K562 (cell line): ENCODE results near the gene RABGAP1L. TPM values are rescaled to one million over a fixed set of nuclear protein-coding genes. Genes with fewer than 3 reads are reported as not detected.

Experiments
- ETS1 ChIP-seq: conservative IDR thresholded peaks from 2 replicates; pipeline ENCODE4 v1.6.1; 2011; ENCODE audit warnings: low read depth, mild to moderate bottlenecking, low read length; ENCODE audit not compliant: control insufficient read depth
- FOXA3 ChIP-seq, 2 experiments: fragments of 450-650 bp in 1 of 2; sonication (generic) in 1 of 2; formaldehyde crosslinking; IDR thresholded peaks in 1 of 2; conservative IDR thresholded peaks in 1 of 2; 2 replicates each; pipeline versions ENCODE4 v1.4.0 to v1.8.0; 2020 to 2022; ENCODE audit warnings: mild to moderate bottlenecking in 2 of 2, missing genetic modification reagents in 1 of 2
- GTF3C2 ChIP-seq: IDR thresholded peaks from 3 replicates; pipeline ENCODE4 v1.6.1; 2011; ENCODE audit warnings: borderline replicate concordance, mild to moderate bottlenecking, moderate library complexity; ENCODE audit not compliant: insufficient read length; ENCODE audit errors: extremely low read depth
- NONO ChIP-seq, 2 experiments: fragments of 200-400 bp in 1 of 2; fragments of 450-650 bp in 1 of 2; formaldehyde crosslinking in 1 of 2; IDR thresholded peaks; 2 replicates each; pipeline ENCODE4 v1.6.1; 2017; ENCODE audit warnings: low read depth in 2 of 2, mild to moderate bottlenecking in 2 of 2, moderate library complexity in 2 of 2, low read length in 1 of 2
- NR4A1 ChIP-seq, 2 experiments: fragments of 250-450 bp in 1 of 2; fragments of 450-650 bp in 1 of 2; sonication (Bioruptor Pico) in 1 of 2; IDR thresholded peaks; 2 replicates each; pipeline versions ENCODE4 v1.4.0 to v1.6.1; 2016 to 2020; ENCODE audit warnings: mild to moderate bottlenecking in 2 of 2, missing compliant biosample characterization in 1 of 2, missing genetic modification characterization in 1 of 2, moderate library complexity in 1 of 2
- PHF21A ChIP-seq: fragments of 450-650 bp; IDR thresholded peaks from 2 replicates; pipeline ENCODE4 v1.6.1; 2017; ENCODE audit warnings: low read depth, borderline replicate concordance
- PURB ChIP-seq: sonication (generic); formaldehyde crosslinking; IDR thresholded peaks from 2 replicates; pipeline ENCODE4 v1.9.0; 2021; ENCODE audit warnings: low read depth, mild to moderate bottlenecking, missing genetic modification reagents
- SNRNP70 ChIP-seq: fragments of 200-400 bp; formaldehyde crosslinking; optimal IDR thresholded peaks from 2 replicates; pipeline ENCODE3; 2017; ENCODE audit warnings: low read depth, low read length
- STAT6 ChIP-seq: sonication (generic); formaldehyde crosslinking; IDR thresholded peaks from 2 replicates; pipeline ENCODE4 v1.8.1; 2023; ENCODE audit warnings: mild to moderate bottlenecking, missing genetic modification reagents
- ZBTB11 ChIP-seq, 3 experiments: fragments of 200-800 bp in 1 of 3; fragments of 250-450 bp in 1 of 3; fragments of 450-650 bp in 1 of 3; sonication (Bioruptor Pico) in 1 of 3; sonication (Bioruptor generic) in 1 of 3; formaldehyde crosslinking in 1 of 3; IDR thresholded peaks; 2 replicates each; pipeline versions ENCODE4 v1.6.1 to v1.8.0; 2016 to 2022; ENCODE audit warnings: mild to moderate bottlenecking in 2 of 3, missing genetic modification characterization in 2 of 3, missing compliant biosample characterization in 1 of 3, moderate library complexity in 1 of 3
- ZNF165 ChIP-seq: fragments of 250-450 bp; sonication (Bioruptor Pico); IDR thresholded peaks from 2 replicates; pipeline ENCODE4 v1.4.0; 2020; ENCODE audit warnings: borderline replicate concordance
- ZNF23 ChIP-seq: fragments of 250-450 bp; sonication (Bioruptor Pico); IDR thresholded peaks from 2 replicates; pipeline ENCODE4 v1.4.0; 2020; ENCODE audit warnings: mild to moderate bottlenecking
- ZNF239 ChIP-seq: fragments of 250-450 bp; sonication (Bioruptor Pico); IDR thresholded peaks from 2 replicates; pipeline ENCODE4 v1.4.0; 2020; ENCODE audit warnings: mild to moderate bottlenecking
- ZNF699 ChIP-seq: fragments of 250-450 bp; sonication (Bioruptor Pico); IDR thresholded peaks from 2 replicates; pipeline ENCODE4 v1.8.0; 2021; ENCODE audit warnings: mild to moderate bottlenecking, moderate library complexity; ENCODE audit not compliant: insufficient replicate concordance
- polyA plus RNA-seq, 8 experiments: library from polyadenylated mRNA; depleted of rRNA in 4 of 8; stranded (reverse) in 5 of 8; unstranded in 3 of 8; fragments of >200 nt; fragmentation: Nextera tagmentation in 2 of 8; fragmentation: Illumina TruSeq in 1 of 8; extraction: Ambion mirVana in 2 of 8; extraction: Trizol in 1 of 8; gene quantifications; 2 replicates each; pipeline versions ENCODE4 v1.2.1 to v1.2.3, GENCODE V29; 2011 to 2014; ENCODE audit warnings: inconsistent platforms in 1 of 8, missing spikeins in 1 of 8
- total RNA-seq, 7 experiments: library from RNA; depleted of rRNA in 6 of 7; stranded (reverse); fragments of >200 nt in 6 of 7; fragmentation: Illumina TruSeq in 2 of 7; extraction: Trizol in 2 of 7; gene quantifications; 2 replicates each; pipeline versions ENCODE4 v1.2.1 to v1.2.3, GENCODE V29; 2011 to 2021; ENCODE audit warnings: low replicate concordance in 1 of 7

RABGAP1L gene
- total and polyA plus RNA-seq, 9 of the 15 experiments (the other 6 are each of a cell fraction or from before 2014, with no cell fraction given) = 16.5 to 44.9 (median 26.7) TPM

GRCh38 chr1:174204697-174205308 is 45.5 kb downstream of the RABGAP1L start (continued):
- TF ChIP-seq PURB (CRISPR knock-in tag) (no peak), FOXA3 (CRISPR knock-in tag; conservative IDR thresholded peaks at IDR 0.05 in 1 of 2, IDR thresholded peaks at IDR 0.05 in 1 of 2) (no peak), STAT6 (CRISPR knock-in tag) (no peak), NONO (IDR thresholded peaks at IDR 0.05; ENCODE audit: low read depth in 2 of 2, low read length in 1 of 2) (no peak), PHF21A (no peak), NR4A1 (CRISPR knock-in tag; IDR thresholded peaks at IDR 0.05) (no peak), NR4A1 (tag; IDR thresholded peaks at IDR 0.05) (no peak), ZNF165 (CRISPR knock-in tag) (no peak), ZBTB11 (CRISPR knock-in tag; IDR thresholded peaks at IDR 0.05) (no peak), ZNF23 (CRISPR knock-in tag) (no peak), SNRNP70 (no peak), GTF3C2 (no peak), ZNF699 (no peak), ETS1 (no peak), ZNF239 (CRISPR knock-in tag) (no peak)
